ENCODE data around the gene GRM4.

GRM4 gene

DNA sequence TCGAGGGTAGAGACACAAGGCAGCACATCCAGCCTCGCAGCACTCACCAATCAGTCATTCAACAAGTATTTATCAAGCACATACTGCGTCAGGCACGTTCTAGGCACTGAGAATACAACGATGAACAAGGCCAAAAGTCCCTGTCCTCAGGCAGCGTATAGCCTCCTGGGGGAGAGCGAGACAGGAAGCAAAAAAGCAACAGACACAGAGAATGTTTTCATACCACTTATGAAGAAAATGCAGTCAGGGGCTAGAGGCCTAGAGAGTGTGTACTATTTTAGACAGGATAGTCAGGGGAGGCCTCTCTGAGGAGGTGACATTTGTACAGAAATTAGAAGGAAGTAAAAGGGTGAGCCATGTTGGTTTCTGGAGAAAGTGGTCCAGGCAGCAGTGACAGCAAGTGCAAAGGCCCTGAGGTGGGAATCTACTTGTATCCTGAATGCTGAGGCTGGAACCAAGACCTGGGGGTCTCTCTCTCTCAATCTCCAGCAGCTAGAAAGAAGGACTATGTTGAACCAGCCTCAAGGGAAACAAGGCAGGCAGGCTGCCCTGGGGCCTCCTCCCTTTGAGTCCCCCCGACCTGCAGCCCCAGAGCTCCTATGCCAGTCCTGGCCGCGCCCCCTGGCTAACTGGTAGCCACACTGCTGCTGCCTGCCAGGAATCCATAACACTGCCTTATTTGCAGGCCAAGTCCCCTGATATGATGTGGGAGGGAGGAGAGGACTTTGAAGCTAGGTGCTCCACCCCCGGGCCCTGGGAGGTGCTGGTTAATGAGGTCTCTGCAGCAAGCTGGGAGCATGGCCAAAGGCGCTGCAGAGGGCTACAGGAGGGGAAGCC is 151.2 kb downstream of the GRM4 start:
- Histone ChIP-seq H3F3A (ENCODE audit: low read depth) (no peaks in the 10 kb centered on the region), H3K9me2 (replicated peaks; ENCODE audit: low read depth, low read length) (no peaks in the 10 kb centered on the region), H3K4me1 (ENCODE audit: insufficient read depth, low read length, poor library complexity, severe bottlenecking) (peaks cover 9% of the 10 kb centered on the region), H3K36me3 (ENCODE audit: insufficient read depth, low read length) (no peaks in the 10 kb centered on the region), H3K27me3 (ENCODE audit: insufficient read depth, low read length, poor library complexity, severe bottlenecking) (no peaks in the 10 kb centered on the region), H3K4me3 (ENCODE audit: low read length, poor library complexity, severe bottlenecking) (no peak overlapping the region), H4K20me1 (ENCODE audit: insufficient read depth, low read length, poor library complexity, severe bottlenecking) (no peaks in the 10 kb centered on the region), H3K4me2 (ENCODE audit: low read depth, low read length, poor library complexity, severe bottlenecking) (no peak overlapping the region), H2AFZ (ENCODE audit: low read length) (no peak overlapping the region), H3K9me3 (ENCODE audit: insufficient read depth, low read depth, low read length) (no peaks in the 10 kb centered on the region), H3K79me2 (ENCODE audit: insufficient read depth, low read length) (no peaks in the 10 kb centered on the region), H3K9ac (ENCODE audit: low read depth, low read length, poor library complexity, severe bottlenecking) (no peak overlapping the region)
- TF ChIP-seq EZH2phosphoT487 (IDR thresholded peaks at IDR 0.05; ENCODE audit: borderline replicate concordance) (no peak), CTCF (conservative IDR thresholded peaks at IDR 0.05; ENCODE audit: low read length) (no peak)

DNA sequence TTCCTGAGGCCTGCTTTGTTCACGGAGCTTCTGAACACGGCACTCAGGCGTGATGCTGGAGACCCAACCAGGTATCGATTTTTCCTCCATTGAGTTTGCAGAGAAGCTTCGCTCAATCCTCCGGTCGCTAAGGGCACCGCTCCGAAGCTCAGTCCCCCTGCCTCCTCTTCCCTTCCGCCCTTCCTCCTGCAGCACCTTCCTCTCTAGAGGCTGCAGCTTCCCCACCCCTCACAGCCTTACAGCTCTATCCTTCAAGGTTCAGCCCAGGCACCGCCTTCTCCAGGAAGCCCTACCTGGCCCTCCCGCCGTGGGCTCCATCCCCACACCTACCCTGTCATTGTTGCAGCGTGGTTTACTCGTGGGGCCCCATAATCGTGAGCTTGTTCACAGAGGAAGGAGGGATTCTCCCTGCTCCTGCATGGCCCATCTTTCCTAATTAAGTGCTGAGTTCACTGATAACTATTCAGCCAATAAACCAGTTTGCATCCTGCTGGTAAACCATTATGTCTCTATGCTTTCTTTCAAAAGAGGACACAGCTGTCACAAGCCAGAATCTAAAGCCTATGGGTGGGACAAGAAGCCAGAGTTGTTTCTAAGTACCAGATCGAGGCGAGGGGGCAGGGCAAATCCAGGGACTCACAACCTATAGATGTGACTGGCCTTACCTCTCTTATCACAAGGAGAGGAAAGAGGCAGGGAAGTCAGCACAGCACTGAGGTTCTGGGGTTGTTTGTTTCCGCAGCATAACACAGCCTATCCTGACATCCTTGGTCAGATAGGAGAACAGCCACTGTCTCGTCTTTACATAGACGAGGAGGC is 152.0 kb downstream of the GRM4 start:
- Histone ChIP-seq H3K9me2 (replicated peaks; ENCODE audit: low read depth, low read length) (no peaks in the 10 kb centered on the region), H3K4me2 (ENCODE audit: low read depth, low read length, poor library complexity, severe bottlenecking) (no peak overlapping the region), H3K4me1 (ENCODE audit: insufficient read depth, low read length, poor library complexity, severe bottlenecking) (peaks cover 9% of the 10 kb centered on the region), H3K9ac (ENCODE audit: low read depth, low read length, poor library complexity, severe bottlenecking) (no peak overlapping the region), H2AFZ (ENCODE audit: low read length) (no peak overlapping the region), H3K79me2 (ENCODE audit: insufficient read depth, low read length) (no peaks in the 10 kb centered on the region), H3F3A (ENCODE audit: low read depth) (no peaks in the 10 kb centered on the region), H3K36me3 (ENCODE audit: insufficient read depth, low read length) (no peaks in the 10 kb centered on the region), H3K4me3 (ENCODE audit: low read length, poor library complexity, severe bottlenecking) (no peak overlapping the region), H4K20me1 (ENCODE audit: insufficient read depth, low read length, poor library complexity, severe bottlenecking) (no peaks in the 10 kb centered on the region), H3K27me3 (ENCODE audit: insufficient read depth, low read length, poor library complexity, severe bottlenecking) (no peaks in the 10 kb centered on the region), H3K9me3 (ENCODE audit: insufficient read depth, low read depth, low read length) (no peaks in the 10 kb centered on the region)
- TF ChIP-seq EZH2phosphoT487 (IDR thresholded peaks at IDR 0.05; ENCODE audit: borderline replicate concordance) (no peak), CTCF (conservative IDR thresholded peaks at IDR 0.05; ENCODE audit: low read length) (no peak)

DNA sequence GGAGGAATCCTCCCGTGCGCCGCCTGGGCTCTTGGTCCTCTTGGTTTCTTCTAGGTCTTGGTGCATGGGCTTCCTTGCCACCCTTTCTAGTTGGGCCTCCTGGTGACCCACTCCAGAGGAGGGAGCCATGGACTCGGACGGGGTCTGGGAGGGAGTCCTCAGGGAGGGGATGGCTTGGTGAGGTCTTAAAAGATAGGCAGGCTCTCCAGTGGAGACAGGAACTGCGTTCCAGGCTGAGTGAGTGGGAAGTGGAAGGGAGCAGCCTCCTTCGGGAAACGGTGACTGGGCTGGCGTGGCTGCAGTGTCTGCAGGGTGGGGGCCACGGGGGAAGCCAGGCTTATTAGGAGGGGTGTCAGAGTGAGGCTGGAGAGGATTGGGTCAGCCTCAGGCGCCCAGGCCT is 152.8 kb downstream of the GRM4 start:
- TF ChIP-seq EZH2phosphoT487 (IDR thresholded peaks at IDR 0.05; ENCODE audit: borderline replicate concordance): no peak
- no peak for TF ChIP-seq CTCF (conservative IDR thresholded peaks at IDR 0.05; ENCODE audit: low read length)
- H3K9me2 ChIP-seq (replicated peaks; ENCODE audit: low read depth, low read length): no peaks in the 10 kb centered on the region
- no peaks in the 10 kb centered on the region for H3K9me3 ChIP-seq (ENCODE audit: insufficient read depth, low read depth, low read length)
- no peak overlapping the region for H3K4me2 ChIP-seq (ENCODE audit: low read depth, low read length, poor library complexity, severe bottlenecking)
- no peak overlapping the region for H3K4me3 ChIP-seq (ENCODE audit: low read length, poor library complexity, severe bottlenecking)
- no peaks in the 10 kb centered on the region for H4K20me1 ChIP-seq (ENCODE audit: insufficient read depth, low read length, poor library complexity, severe bottlenecking)
- no peaks in the 10 kb centered on the region for H3K79me2 ChIP-seq (ENCODE audit: insufficient read depth, low read length)
- peaks cover 9% of the 10 kb centered on the region for H3K4me1 ChIP-seq (ENCODE audit: insufficient read depth, low read length, poor library complexity, severe bottlenecking)
- no peak overlapping the region for H2AFZ ChIP-seq (ENCODE audit: low read length)
- no peaks in the 10 kb centered on the region for H3F3A ChIP-seq (ENCODE audit: low read depth)
- H3K36me3 ChIP-seq (ENCODE audit: insufficient read depth, low read length): no peaks in the 10 kb centered on the region
- H3K9ac ChIP-seq (ENCODE audit: low read depth, low read length, poor library complexity, severe bottlenecking): no peak overlapping the region
- H3K27me3 ChIP-seq (ENCODE audit: insufficient read depth, low read length, poor library complexity, severe bottlenecking): no peaks in the 10 kb centered on the region
